PC-3 (cell line): ENCODE data around the gene CEP63. TPM values are rescaled to one million over a fixed set of nuclear protein-coding genes. Genes with fewer than 3 reads are reported as not detected.

Experiments
- ATAC-seq: fragments of 200-7000 bp; cut with Tn5 transposase; 2 replicates; pipeline ENCODE4 v1.9.1; 2020; ENCODE audit warnings: mild to moderate bottlenecking, moderate library complexity
- BruUV-seq: library from RNA; stranded (reverse); fragments of 400-500 nt; replicated peaks from 2 replicates; lab custom pipeline; 2021; lab: Mats Ljungman, UMichigan
- CTCF ChIA-PET: fragments of 300-600 bp; sonication (Branson Sonifier 250); formaldehyde crosslinking; loops from one replicate; lab custom pipeline; 2022; ENCODE audit warnings: antibody characterized with exemption; lab: Charles Lee
- POLR2A ChIA-PET: fragments of 300-600 bp; sonication (Branson Sonifier 250); formaldehyde crosslinking; loops from one replicate; lab custom pipeline; 2022; ENCODE audit warnings: antibody characterized with exemption; ENCODE audit not compliant: unreplicated experiment; lab: Charles Lee
- DNase-seq: peaks from one replicate; pipeline ENCODE4 v3.0.0-alpha.2; 2015
- H2AFZ ChIP-seq: fragments of 300-600 bp; sonication (generic); 2 replicates; pipeline ENCODE4 v1.6.0; 2016; ENCODE audit warnings: antibody characterized with exemption, low read length
- H3F3A ChIP-seq: fragments of 300-600 bp; sonication (generic); one replicate; pipeline ENCODE4 v1.6.0; 2017; ENCODE audit warnings: antibody characterized with exemption, low read length, control low read depth, mild to moderate bottlenecking; ENCODE audit not compliant: unreplicated experiment
- H3K27ac ChIP-seq: fragments of 300-600 bp; sonication (generic); 2 replicates; pipeline ENCODE4 v1.5.1; 2016; ENCODE audit warnings: mild to moderate bottlenecking, low read length
- H3K27me3 ChIP-seq: fragments of 300-600 bp; sonication (generic); 2 replicates; pipeline ENCODE4 v1.6.1; 2016; ENCODE audit warnings: low read length, mixed read lengths
- H3K36me3 ChIP-seq: fragments of 300-600 bp; sonication (generic); 2 replicates; pipeline ENCODE4 v1.6.1; 2016; ENCODE audit warnings: low read depth, mixed run types, low read length, mixed read lengths
- H3K4me1 ChIP-seq: fragments of 300-600 bp; sonication (generic); 2 replicates; pipeline ENCODE4 v1.5.1; 2016; ENCODE audit warnings: low read length; ENCODE audit not compliant: insufficient read depth
- H3K4me2 ChIP-seq: fragments of 300-600 bp; sonication (generic); 2 replicates; pipeline ENCODE4 v1.6.0; 2016; ENCODE audit warnings: low read length
- H3K4me3 ChIP-seq: fragments of 300-600 bp; sonication (generic); 2 replicates; pipeline ENCODE4 v1.5.1; 2016; ENCODE audit warnings: mild to moderate bottlenecking, low read length, mixed read lengths
- H3K79me2 ChIP-seq: fragments of 300-600 bp; sonication (generic); 2 replicates; pipeline ENCODE4 v1.6.1; 2017; ENCODE audit warnings: low read length, mixed read lengths
- H3K9ac ChIP-seq: fragments of 300-600 bp; sonication (generic); 2 replicates; pipeline ENCODE4 v1.6.0; 2016; ENCODE audit warnings: mild to moderate bottlenecking, low read length
- H3K9me2 ChIP-seq: fragments of 300-600 bp; sonication (generic); replicated peaks from 2 replicates; pipeline ENCODE4 v1.6.1; 2016; ENCODE audit warnings: mixed run types, low read length, mixed read lengths
- H3K9me3 ChIP-seq: fragments of 300-600 bp; sonication (generic); 2 replicates; pipeline ENCODE4 v1.6.1; 2016; ENCODE audit warnings: low read length, mixed read lengths
- H4K20me1 ChIP-seq: fragments of 300-600 bp; sonication (generic); 2 replicates; pipeline ENCODE4 v1.6.1; 2016; ENCODE audit warnings: low read length, mixed read lengths
- CTCF ChIP-seq: fragments of 300-600 bp; sonication (generic); conservative IDR thresholded peaks from 2 replicates; pipeline ENCODE4 v1.5.1; 2017; ENCODE audit warnings: antibody characterized with exemption, low read depth, mild to moderate bottlenecking, low read length
- EZH2 ChIP-seq: fragments of 300-600 bp; sonication (generic); IDR thresholded peaks from one replicate; pipeline ENCODE4 v1.6.1; 2017; ENCODE audit warnings: antibody characterized with exemption, mild to moderate bottlenecking, low read length; ENCODE audit not compliant: unreplicated experiment
- EZH2phosphoT487 ChIP-seq: fragments of 300-600 bp; sonication (generic); IDR thresholded peaks from 2 replicates; pipeline ENCODE4 v1.6.1; 2018; ENCODE audit warnings: mild to moderate bottlenecking, antibody characterized with exemption, low read length, borderline replicate concordance
- intact Hi-C: fragments of 100-400 bp; cut with micrococcal nuclease; formaldehyde crosslinking; loops from 2 replicates; pipeline ENCODE4 v1.9.0; 2023
- total RNA-seq: library from RNA; depleted of rRNA; stranded (reverse); fragments of >200 nt; gene quantifications from 2 replicates; pipeline ENCODE4 v1.2.3, GENCODE V29; 2014

CEP63 gene
- total RNA-seq, 1 experiment from 2014 or later: 15.4 TPM

GRCh38 chr3:134597390-134597970 is 111.6 kb downstream of the CEP63 start:
- no peak overlapping the region for H3K27ac ChIP-seq
- H3K27me3 ChIP-seq: 0 out of 2 replicates have a peak, but pooled peaks cover 5% of the 10 kb centered on the region
- H4K20me1 ChIP-seq: no peaks in the 10 kb centered on the region
- no peak overlapping the region for H3K4me2 ChIP-seq
- no peak overlapping the region for H3K9ac ChIP-seq
- TF ChIP-seq EZH2 (no peak), EZH2phosphoT487 (no peak), CTCF (no peak)
- no peaks in the 10 kb centered on the region for H3K9me2 ChIP-seq
- no peaks in the 10 kb centered on the region for H3K36me3 ChIP-seq
- H3K4me1 ChIP-seq: peaks cover 8% of the 10 kb centered on the region
- peak; percentile 21; the same call in 1 of the 2 replicates for ATAC-seq
- POLR2A ChIA-PET: no interaction called here
- no peaks in the 10 kb centered on the region for H3F3A ChIP-seq
- no peaks in the 10 kb centered on the region for H3K79me2 ChIP-seq
- no TSS peak for BruUV-seq
- H2AFZ ChIP-seq: no peak overlapping the region
- intact Hi-C loops: no loop called here
- peak; percentile 71 for DNase-seq
- CTCF ChIA-PET: no interaction called here
- H3K9me3 ChIP-seq: no peaks in the 10 kb centered on the region
- H3K4me3 ChIP-seq: no peak overlapping the region

- Histone ChIP-seq H3K4me1 (peaks cover 8% of the 10 kb centered on the region), H3K79me2 (no peaks in the 10 kb centered on the region), H3K27ac (no peak overlapping the region), H3K4me3 (no peak overlapping the region), H3K4me2 (no peak overlapping the region), H2AFZ (no peak overlapping the region), H3K9me3 (no peaks in the 10 kb centered on the region), H3K36me3 (no peaks in the 10 kb centered on the region), H3K9me2 (no peaks in the 10 kb centered on the region), H3K9ac (no peak overlapping the region), H3K27me3 (no peaks in the 10 kb centered on the region), H4K20me1 (no peaks in the 10 kb centered on the region), H3F3A (no peaks in the 10 kb centered on the region)
- POLR2A ChIA-PET: no interaction called here
- DNase-seq: no peak
- BruUV-seq: no TSS peak
- ATAC-seq: no peak
- CTCF ChIA-PET: no interaction called here
- TF ChIP-seq EZH2phosphoT487 (no peak), EZH2 (no peak), CTCF (no peak)
- intact Hi-C loops: no loop called here
These were observed 113.1 kb downstream of the CEP63 start for GRCh38 chr3:134598763-134599545.
